ENCODE data around the gene PNMA8A.
A peak's percentile ranks its signal among the peaks of the same experiment; 100 is the strongest.

PNMA8A gene

GRCh38 chr19:46491975-46492682 is 20.8 kb upstream of the PNMA8A start:
- DNase-seq = no peak

- no peak for DNase-seq
Measured at GRCh38 chr19:46490774-46491173, 19.4 kb upstream of the PNMA8A start.

- no peak for DNase-seq
Measured at GRCh38 chr19:46489445-46490272, 18.3 kb upstream of the PNMA8A start.

- DNase-seq = no peak
Measured at GRCh38 chr19:46488551-46488950, 17.2 kb upstream of the PNMA8A start.

GRCh38 chr19:46487802-46488445 is 16.6 kb upstream of the PNMA8A start:
- peak; percentile 72 for DNase-seq

GRCh38 chr19:46487178-46487801 is 15.9 kb upstream of the PNMA8A start:
- no peak for DNase-seq

GRCh38 chr19:46486358-46486757 is 15.0 kb upstream of the PNMA8A start:
- no peak for DNase-seq

GRCh38 chr19:46484656-46485055 is 13.3 kb upstream of the PNMA8A start:
- DNase-seq = no peak

- no peak for DNase-seq
Measured at GRCh38 chr19:46482631-46483030, 11.3 kb upstream of the PNMA8A start.

GRCh38 chr19:46481947-46482346 is 10.6 kb upstream of the PNMA8A start:
- no peak for DNase-seq

GRCh38 chr19:46481223-46481848 is 10.0 kb upstream of the PNMA8A start:
- no peak for DNase-seq

GRCh38 chr19:46480415-46480814 is 9.1 kb upstream of the PNMA8A start:
- no peak for DNase-seq

- DNase-seq = no peak
Measured at GRCh38 chr19:46478356-46478986, 7.1 kb upstream of the PNMA8A start.

GRCh38 chr19:46475986-46476385 is 4.6 kb upstream of the PNMA8A start:
- no peak for DNase-seq

GRCh38 chr19:46474211-46474610 is 2.8 kb upstream of the PNMA8A start:
- no peak for DNase-seq

GRCh38 chr19:46472592-46472991 is 1.2 kb upstream of the PNMA8A start:
- no peak for DNase-seq

- DNase-seq = no peak
Measured at GRCh38 chr19:46471811-46472543, 614 bp upstream of the PNMA8A start.

GRCh38 chr19:46470376-46470775 is 987 bp downstream of the PNMA8A start:
- no peak for DNase-seq

- no peak for DNase-seq
Measured at GRCh38 chr19:46469541-46470185, 1.7 kb downstream of the PNMA8A start.

- no peak for DNase-seq
Measured at GRCh38 chr19:46466536-46467196, 4.7 kb downstream of the PNMA8A start.

GRCh38 chr19:46463516-46463915 is 7.8 kb downstream of the PNMA8A start:
- DNase-seq = no peak
